Activated CD4-positive, CD25-positive, alpha-beta regulatory T cell treated with anti-CD3 and anti-CD28 coated beads, Interleukin-2, amount 50 U/mL, for 16 hours (primary cell): Measurements from ENCODE around the gene ADM2.
"Not testable (repeated sequence)": the region's sequence is repeated elsewhere in the genome, so short reads cannot be mapped to it uniquely, and the experiment has no call there.

Experiments used
- DNase-seq: peaks from one replicate; pipeline ENCODE4 v3.0.0-alpha.2; 2020; ENCODE audit warnings: low read depth, low spot score

ADM2 gene

GRCh38 chr22:50505776-50506610, 24.6 kb downstream of the ADM2 start:
- no peak for DNase-seq

GRCh38 chr22:50506611-50507420, 25.5 kb downstream of the ADM2 start:
- no peak for DNase-seq

GRCh38 chr22:50507421-50507990, 26.2 kb downstream of the ADM2 start, which contains the start of gene LMF2:
Gene LMF2, minus strand, starts transcription at chr22:50507702. Its CDS starts 27 bp downstream, at chr22:50507675.
- peak; percentile 81 for DNase-seq

DNA sequence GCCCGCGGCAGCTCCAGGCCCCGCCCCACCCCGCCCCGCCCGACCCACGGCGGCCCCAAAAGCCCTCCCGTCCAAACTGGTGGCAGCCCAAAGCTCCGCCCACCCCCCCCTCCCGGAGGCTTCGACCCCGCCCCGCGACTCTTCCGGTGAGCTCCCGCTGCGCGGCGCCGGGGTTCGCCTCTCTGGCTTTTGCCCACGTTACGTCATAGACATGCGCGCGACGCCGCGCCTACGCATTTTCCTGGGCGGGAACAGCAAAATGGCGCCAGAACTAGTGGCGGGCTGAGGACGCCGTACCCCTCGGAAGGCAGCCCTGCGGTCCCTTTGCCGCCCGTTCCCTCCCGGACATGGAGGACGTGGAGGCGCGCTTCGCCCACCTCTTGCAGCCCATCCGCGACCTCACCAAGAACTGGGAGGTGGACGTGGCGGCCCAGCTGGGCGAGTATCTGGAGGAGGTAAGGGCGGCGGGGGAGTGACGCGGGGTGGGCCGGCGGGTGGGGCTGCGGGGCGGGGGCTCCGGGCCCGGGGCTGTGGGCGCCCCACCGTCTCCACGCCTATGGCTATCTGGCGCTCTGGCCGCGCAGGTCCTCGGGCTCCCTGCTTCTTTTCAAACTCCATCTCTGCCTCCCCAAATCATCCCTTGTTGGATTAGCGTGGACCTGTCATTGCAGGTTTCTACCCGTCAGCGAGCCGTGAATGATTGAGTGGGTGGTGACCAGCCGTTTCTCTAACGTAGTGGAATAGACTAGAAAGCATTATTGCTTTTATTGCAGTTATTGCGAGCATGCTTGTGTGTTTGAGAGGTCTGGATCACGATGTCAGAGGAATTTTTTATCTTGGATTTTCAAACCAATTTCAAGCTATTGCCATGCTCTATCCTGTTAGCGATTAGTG, 26.9 kb downstream of the ADM2 start, which contains the start of gene NCAPH2:
NCAPH2 (plus strand) TSS at position 234 of the 894 bp plus-strand sequence; CDS start at position 348, 114 bp downstream.
- peak; percentile 98 for DNase-seq

GRCh38 chr22:50508897-50509296, 27.6 kb downstream of the ADM2 start:
- DNase-seq: no peak

GRCh38 chr22:50513175-50513574, 31.8 kb downstream of the ADM2 start:
- no peak for DNase-seq

- no peak for DNase-seq
These were observed 34.7 kb downstream of the ADM2 start for GRCh38 chr22:50516068-50516467.

- DNase-seq: no peak
These were observed 35.5 kb downstream of the ADM2 start for GRCh38 chr22:50516891-50517290.

GRCh38 chr22:50517495-50518260, 36.3 kb downstream of the ADM2 start:
- no peak for DNase-seq

GRCh38 chr22:50518606-50519005, 37.3 kb downstream of the ADM2 start:
- DNase-seq: no peak

GRCh38 chr22:50519151-50519550, 37.8 kb downstream of the ADM2 start:
- no peak for DNase-seq

GRCh38 chr22:50520184-50520583, 38.8 kb downstream of the ADM2 start:
- not testable (repeated sequence) for DNase-seq

DNA sequence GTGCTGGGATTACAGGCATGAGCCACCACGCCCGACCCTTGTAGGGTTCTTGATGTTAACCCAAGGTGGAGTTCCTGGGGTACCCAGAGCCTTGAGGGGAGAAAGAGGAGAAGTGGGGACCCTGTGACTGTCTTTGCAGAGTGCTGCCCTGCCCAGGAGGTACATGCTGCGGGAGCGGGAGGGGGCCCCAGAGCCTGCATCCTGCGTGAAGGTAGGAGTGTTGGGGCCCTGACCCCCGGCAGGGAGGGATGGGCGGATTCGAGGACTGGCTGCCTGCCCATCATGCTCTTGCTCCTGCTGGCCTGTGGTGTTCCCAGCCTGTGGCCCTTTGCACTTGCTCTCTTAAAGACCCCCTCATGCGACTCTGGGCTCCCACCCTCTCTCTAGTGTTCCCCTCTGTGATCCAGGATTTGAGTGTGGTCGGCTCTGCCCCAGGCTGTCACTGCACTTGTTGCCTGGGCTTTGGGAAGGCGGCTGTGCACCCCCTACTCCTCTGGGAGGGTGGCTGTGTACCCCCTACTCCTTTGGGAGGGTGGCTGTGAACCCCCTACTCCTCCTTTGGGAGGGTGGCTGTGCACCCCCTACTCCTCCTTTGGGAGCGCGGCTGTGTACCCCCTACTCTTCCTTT, 39.6 kb downstream of the ADM2 start:
- no peak for DNase-seq

DNA sequence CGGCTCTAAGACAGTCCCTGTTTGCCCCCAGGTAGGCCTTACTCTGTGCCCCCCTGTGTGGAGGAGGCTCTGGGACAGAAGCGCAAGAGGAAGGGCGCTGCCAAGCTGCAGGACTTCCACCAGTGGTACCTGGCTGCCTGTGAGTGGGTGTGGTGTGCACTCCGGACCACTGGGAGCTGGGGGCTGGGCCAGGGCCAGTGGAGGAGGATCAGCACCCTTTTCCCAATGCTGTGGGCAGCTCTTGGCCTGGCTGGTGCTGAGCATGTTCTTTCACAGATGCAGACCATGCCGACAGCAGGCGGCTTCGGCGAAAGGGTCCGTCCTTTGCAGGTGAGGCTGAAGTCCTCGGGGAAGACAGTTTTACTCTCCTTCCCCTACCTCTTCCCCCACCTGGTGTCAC, 40.4 kb downstream of the ADM2 start:
- no peak for DNase-seq

DNA sequence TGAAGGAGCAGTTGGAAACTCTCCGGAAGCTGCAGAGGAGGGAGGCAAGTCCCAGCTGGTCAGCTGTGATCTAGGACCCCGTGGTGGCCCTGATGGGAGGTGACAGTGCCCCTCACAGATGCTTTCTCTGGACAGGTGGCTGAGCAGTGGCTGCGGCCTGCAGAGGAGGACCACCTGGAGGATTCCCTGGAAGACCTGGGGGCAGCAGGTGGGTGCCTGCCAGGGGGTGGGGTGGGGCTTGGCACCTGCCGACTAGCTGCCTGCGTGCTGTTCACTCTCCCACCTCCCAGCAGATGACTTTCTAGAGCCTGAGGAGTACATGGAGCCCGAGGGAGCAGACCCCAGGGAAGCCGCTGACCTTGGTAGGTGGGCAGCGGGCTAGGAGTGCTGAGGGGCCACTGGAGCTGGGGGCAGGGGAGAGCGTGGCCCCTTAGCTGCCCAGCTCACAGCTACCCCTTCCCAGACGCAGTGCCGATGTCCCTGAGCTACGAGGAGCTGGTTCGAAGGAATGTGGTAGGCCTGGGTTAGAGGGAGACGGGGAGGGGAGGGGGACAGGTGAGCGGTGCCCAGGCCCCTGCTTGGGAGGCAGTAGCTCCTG, 41.0 kb downstream of the ADM2 start:
- no peak for DNase-seq

DNA sequence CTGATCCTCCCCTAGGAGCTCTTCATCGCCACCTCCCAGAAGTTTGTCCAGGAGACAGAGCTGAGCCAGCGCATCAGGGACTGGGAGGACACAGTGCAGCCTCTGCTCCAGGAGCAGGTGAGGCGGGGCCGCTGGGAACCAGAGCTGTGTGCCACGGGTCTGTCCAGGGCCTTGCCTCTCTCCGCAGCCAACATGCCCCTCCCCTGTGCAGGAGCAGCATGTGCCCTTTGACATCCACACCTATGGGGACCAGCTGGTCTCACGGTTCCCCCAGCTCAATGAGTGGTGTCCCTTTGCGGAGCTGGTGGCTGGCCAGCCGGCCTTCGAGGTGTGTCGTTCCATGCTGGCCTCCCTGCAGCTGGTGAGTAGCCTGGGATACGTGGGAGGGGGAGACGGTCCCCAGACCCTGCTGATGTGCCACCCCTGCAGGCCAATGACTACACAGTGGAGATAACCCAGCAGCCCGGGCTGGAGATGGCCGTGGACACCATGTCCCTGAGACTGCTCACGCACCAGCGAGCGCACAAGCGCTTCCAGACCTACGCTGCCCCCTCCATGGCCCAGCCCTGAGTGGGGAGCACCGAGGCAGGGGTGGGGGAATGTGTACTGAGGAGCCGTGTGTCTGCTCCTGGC, 41.6 kb downstream of the ADM2 start:
- DNase-seq: no peak

GRCh38 chr22:50523458-50523805, 42.1 kb downstream of the ADM2 start:
- no peak for DNase-seq

- DNase-seq: no peak
These were observed 42.7 kb downstream of the ADM2 start for GRCh38 chr22:50523806-50524675.
